ENCODE data around the gene CLN5.
A peak's percentile ranks its signal among the peaks of the same experiment; 100 is the strongest.

CLN5 gene

GRCh38 chr13:77016888-77017623 lies 25.2 kb downstream of the CLN5 start:
- Mint-ChIP-seq H3K36me3 (peaks cover 30% of the 10 kb centered on the region), H3K4me1 (peaks cover 13% of the 10 kb centered on the region)

GRCh38 chr13:77019756-77020155 lies 27.9 kb downstream of the CLN5 start:
- Mint-ChIP-seq H3K4me1 (peaks cover 25% of the 10 kb centered on the region), H3K27me3 (no peaks in the 10 kb centered on the region), H3K9me3 (no peaks in the 10 kb centered on the region), H3K36me3 (peaks cover 22% of the 10 kb centered on the region), H3K27ac (no peak overlapping the region), H3K4me3 (no peak overlapping the region)
- no peak for ATAC-seq (ENCODE audit: low read depth)
- no peak for DNase-seq (ENCODE audit: low spot score in 2 of 2)

More at GRCh38 chr13:77016888-77017623, 25.2 kb downstream of the CLN5 start:
- Mint-ChIP-seq H3K4me3 (no peak overlapping the region), H3K9me3 (no peaks in the 10 kb centered on the region), H3K27ac (peak overlapping the region; percentile 76), H3K27me3 (no peaks in the 10 kb centered on the region)
- no peak for DNase-seq (ENCODE audit: low spot score in 2 of 2)
- ATAC-seq (ENCODE audit: low read depth) = no peak

- Mint-ChIP-seq H3K27me3 (no peaks in the 10 kb centered on the region), H3K4me3 (no peak overlapping the region), H3K4me1 (peaks cover 32% of the 10 kb centered on the region), H3K27ac (peak overlapping the region; percentile 21), H3K36me3 (peaks cover 13% of the 10 kb centered on the region), H3K9me3 (no peaks in the 10 kb centered on the region)
- DNase-seq (ENCODE audit: low spot score in 2 of 2) (no peak), ATAC-seq (ENCODE audit: low read depth) (no peak)
These were observed 30.5 kb downstream of the CLN5 start for GRCh38 chr13:77022341-77022740.

DNA sequence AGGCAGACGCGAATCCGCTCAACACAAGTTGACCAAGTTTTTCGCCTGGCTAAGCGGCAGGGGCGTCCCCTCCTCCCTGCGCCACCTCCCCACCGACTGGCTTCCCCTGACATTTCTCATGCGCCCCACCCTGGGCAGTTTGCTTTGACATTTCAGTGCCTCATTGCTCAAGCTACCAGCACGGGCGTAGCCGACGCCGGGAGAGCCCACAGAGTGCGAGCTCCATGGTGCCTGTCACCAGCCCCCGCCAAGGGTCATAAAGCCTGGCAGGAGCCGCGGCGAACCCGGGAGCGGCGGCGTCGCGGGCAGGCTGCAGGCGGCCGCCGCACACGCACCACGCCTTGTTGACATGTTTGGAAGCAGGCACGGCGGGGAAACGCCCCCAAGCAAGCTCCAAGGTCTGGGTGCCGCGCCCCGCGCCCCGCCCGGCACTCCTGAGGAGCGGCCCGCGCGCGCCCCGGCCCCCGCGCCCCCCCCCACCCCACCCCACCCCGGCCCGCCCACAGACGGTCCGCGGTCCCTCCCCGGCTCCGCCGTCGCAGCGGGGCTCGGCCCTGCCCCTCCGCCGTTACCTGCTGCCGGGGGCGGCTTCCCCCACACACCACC lies 34.5 kb downstream of the CLN5 start:
- peak; percentile 65 to 68 for DNase-seq (ENCODE audit: low spot score in 2 of 2)
- ATAC-seq (ENCODE audit: low read depth) = peak; percentile 62
- H3K36me3 Mint-ChIP-seq = peaks cover 7% of the 10 kb centered on the region
- H3K27me3 Mint-ChIP-seq = no peaks in the 10 kb centered on the region
- H3K4me1 Mint-ChIP-seq = peaks cover 35% of the 10 kb centered on the region
- H3K4me3 Mint-ChIP-seq = peak overlapping the region; percentile 97
- peak overlapping the region; percentile 92 for H3K27ac Mint-ChIP-seq
- no peaks in the 10 kb centered on the region for H3K9me3 Mint-ChIP-seq

DNA sequence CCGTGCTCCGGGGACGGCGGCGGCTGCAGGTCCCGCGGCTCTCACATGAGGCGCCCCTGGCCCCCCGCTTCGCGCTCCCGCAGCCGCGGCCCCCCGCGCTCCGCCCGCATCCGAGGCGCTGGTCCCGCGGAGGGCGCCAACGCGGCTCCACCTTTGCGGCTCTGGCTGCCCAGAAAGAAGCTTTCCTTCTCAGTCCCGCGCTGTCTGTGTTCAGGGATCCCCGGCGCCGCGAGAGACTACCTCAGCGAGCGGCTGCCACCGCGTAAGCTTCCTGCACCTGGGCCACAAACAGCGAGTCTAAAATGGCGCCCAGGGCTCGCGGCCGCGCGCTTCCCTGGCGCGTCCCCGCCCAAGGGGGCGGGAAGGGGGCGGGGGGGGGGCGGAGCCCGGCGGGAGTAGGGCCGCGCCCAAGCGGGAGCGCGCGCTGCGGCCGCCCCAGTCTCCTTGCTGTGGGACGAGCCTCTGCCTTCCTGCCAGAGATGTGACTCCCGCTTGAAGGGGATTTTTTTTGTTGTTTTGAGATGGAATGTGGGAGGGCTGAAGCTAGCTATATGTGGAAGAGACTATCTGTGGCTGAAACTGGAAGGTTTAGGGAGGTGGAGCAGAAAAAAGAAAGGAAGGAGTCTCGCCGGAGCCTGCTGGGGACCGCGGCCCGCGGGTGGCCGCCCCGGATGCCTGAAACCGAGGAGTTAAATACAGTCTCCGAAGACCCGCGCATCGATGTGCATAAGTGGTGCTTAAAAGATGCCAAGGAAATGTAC lies 35.2 kb downstream of the CLN5 start, which contains the start of gene FBXL3:
Gene FBXL3 (minus strand): TSS at position 299 of the 761 bp plus-strand sequence. CDS start 5,299 bp downstream, outside the sequence.
- peak; percentile 75 to 82 for DNase-seq (ENCODE audit: low spot score in 2 of 2)
- Mint-ChIP-seq H3K9me3 (no peaks in the 10 kb centered on the region), H3K4me1 (peaks cover 35% of the 10 kb centered on the region), H3K27me3 (no peaks in the 10 kb centered on the region), H3K36me3 (peaks cover 7% of the 10 kb centered on the region), H3K4me3 (peak within 1 kb of the TSS; percentile 97), H3K27ac (peak within 1 kb of the TSS; percentile 92)
- ATAC-seq (ENCODE audit: low read depth) = peak; percentile 70

DNA sequence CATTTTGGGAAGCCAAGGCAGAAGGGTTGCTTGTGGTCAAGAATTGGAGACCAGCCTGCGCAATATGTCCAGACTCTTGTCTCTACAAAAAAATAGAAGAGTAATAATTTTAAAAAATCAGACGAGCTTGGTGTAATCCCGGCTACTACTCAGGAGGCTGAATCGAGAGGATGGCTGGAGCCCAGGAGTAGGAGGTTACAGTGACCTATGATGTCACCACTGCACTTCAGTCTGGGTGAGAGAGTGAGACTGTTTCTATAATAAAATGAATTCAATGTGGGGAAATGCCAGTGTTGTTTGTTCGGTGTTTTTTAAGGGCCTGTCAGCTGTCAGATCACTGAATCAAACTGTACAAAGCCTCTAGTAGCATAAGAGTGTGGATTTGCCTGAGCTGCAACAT lies 36.3 kb downstream of the CLN5 start:
- no peaks in the 10 kb centered on the region for H3K9me3 Mint-ChIP-seq
- H3K4me1 Mint-ChIP-seq = peaks cover 24% of the 10 kb centered on the region
- H3K27ac Mint-ChIP-seq = no peak overlapping the region
- DNase-seq (ENCODE audit: low spot score in 2 of 2) (no peak), ATAC-seq (ENCODE audit: low read depth) (no peak)
- H3K27me3 Mint-ChIP-seq = no peaks in the 10 kb centered on the region
- peaks cover 2% of the 10 kb centered on the region for H3K36me3 Mint-ChIP-seq
- H3K4me3 Mint-ChIP-seq = peak overlapping the region; percentile 96

DNA sequence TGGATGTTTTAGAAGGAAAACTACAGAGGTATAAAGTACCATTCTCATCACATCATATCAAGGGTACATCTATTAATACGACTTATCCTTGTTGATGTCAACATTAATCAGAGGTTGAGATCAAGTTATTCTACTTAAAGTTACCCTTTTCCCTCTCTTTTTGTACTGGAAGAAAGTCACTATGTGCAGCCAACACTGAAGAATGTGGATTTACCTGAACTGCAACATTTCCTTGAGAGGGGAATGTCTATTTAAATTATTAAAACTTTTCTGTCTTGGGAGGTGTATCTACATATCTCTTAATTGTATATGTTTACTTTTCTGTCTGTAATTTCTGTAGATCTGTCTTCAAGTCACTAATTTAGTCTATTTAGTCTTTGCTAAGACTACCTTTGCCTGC lies 37.6 kb downstream of the CLN5 start:
- Mint-ChIP-seq H3K9me3 (no peaks in the 10 kb centered on the region), H3K4me1 (peaks cover 17% of the 10 kb centered on the region), H3K27ac (no peak overlapping the region), H3K4me3 (no peak overlapping the region), H3K36me3 (peaks cover 2% of the 10 kb centered on the region), H3K27me3 (no peaks in the 10 kb centered on the region)
- DNase-seq (ENCODE audit: low spot score in 2 of 2) = no peak
- ATAC-seq (ENCODE audit: low read depth) = no peak

DNA sequence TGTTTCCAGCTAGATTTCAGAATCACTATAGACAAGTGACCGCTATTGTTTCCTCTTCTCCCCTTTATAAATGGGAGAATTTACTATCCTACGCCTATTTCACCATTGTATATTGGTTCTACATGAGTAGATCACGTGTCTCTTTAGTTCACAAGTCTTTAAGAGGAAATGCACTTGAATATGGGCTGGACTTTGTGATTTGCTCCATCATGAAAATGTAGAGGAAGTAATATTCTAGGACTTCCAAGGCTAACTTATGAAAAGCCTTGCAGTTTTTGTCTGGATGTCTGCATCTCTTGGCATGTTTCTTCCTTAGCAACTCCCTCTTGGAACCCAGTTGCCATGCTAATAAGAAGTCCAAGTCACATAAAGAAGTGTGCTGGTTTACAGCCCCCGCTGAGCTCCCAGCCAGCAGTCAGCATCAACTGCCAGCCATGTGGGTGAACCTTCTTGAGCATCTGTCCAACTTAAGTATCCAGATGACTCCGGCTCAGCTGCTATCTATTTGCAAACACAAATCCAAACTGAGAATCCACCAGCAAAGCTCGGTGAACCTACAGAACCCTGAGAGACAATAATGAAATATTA lies 39.9 kb downstream of the CLN5 start:
- Mint-ChIP-seq H3K27ac (no peak overlapping the region), H3K36me3 (peaks cover 2% of the 10 kb centered on the region), H3K4me3 (no peak overlapping the region), H3K9me3 (no peaks in the 10 kb centered on the region), H3K4me1 (peaks cover 10% of the 10 kb centered on the region), H3K27me3 (no peaks in the 10 kb centered on the region)
- DNase-seq (ENCODE audit: low spot score in 2 of 2) (no peak), ATAC-seq (ENCODE audit: low read depth) (no peak)

DNA sequence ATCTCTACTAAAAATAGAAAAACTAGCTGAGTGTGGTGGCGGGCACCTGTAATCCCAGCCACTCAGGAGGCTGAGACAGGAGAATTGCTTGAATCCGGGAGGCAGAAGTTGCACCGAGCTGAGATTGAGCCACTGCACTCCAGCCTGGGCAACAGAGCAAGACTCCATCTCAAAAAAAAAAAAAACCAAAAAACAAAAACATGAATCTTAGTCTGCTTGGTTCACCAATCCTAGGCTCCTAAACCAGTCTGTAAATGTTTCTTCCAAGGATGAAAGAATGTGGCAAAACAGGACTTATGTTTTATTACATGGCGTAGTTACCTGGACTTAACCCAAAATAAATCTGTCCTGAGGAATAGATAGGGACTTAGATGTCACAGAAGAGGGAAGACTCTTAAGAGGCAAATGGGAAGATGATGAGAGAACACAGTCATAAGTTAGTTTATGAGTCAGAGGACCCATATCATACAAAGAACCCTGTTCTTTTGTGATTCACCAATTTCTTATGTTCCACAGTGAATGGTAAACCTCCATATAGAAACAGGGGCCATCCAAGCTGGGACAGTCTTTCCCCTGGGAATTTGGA lies 41.9 kb downstream of the CLN5 start:
- ATAC-seq (ENCODE audit: low read depth) (no peak), DNase-seq (ENCODE audit: low spot score in 2 of 2) (no peak)
- Mint-ChIP-seq H3K27ac (no peak overlapping the region), H3K36me3 (peaks cover 2% of the 10 kb centered on the region), H3K27me3 (no peaks in the 10 kb centered on the region), H3K4me1 (no peaks in the 10 kb centered on the region), H3K4me3 (no peak overlapping the region), H3K9me3 (no peaks in the 10 kb centered on the region)

- no peaks in the 10 kb centered on the region for H3K27me3 Mint-ChIP-seq
- no peaks in the 10 kb centered on the region for H3K4me1 Mint-ChIP-seq
- H3K9me3 Mint-ChIP-seq = no peaks in the 10 kb centered on the region
- peaks cover 2% of the 10 kb centered on the region for H3K36me3 Mint-ChIP-seq
- DNase-seq (ENCODE audit: low spot score in 2 of 2) = no peak
- no peak overlapping the region for H3K4me3 Mint-ChIP-seq
- no peak overlapping the region for H3K27ac Mint-ChIP-seq
- no peak for ATAC-seq (ENCODE audit: low read depth)
These were observed 43.0 kb downstream of the CLN5 start for GRCh38 chr13:77034881-77035280.

DNA sequence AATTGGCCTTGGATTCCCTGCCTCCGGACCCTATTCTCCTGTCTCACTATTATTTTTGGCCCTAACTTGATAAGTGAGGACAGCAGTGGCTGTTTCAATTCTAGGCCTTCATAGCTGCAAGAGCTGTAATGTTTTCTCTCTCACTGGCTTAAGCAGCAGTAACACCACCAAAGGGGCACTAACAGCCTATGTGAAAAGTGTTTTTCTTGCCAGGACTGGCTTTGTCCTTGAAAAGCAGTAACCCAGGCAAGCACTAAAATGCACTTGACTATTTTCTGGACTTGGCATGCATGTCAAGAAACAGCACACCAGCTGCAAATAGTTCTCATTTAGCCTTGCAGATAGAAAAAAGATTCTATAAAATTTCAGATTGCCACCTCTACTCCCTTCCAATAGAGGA lies 44.4 kb downstream of the CLN5 start:
- Mint-ChIP-seq H3K9me3 (no peaks in the 10 kb centered on the region), H3K4me3 (no peak overlapping the region), H3K27ac (no peak overlapping the region), H3K27me3 (no peaks in the 10 kb centered on the region), H3K36me3 (peaks cover 2% of the 10 kb centered on the region), H3K4me1 (no peaks in the 10 kb centered on the region)
- ATAC-seq (ENCODE audit: low read depth) = no peak
- no peak for DNase-seq (ENCODE audit: low spot score in 2 of 2)

- Mint-ChIP-seq H3K27ac (no peak overlapping the region), H3K9me3 (no peaks in the 10 kb centered on the region), H3K27me3 (no peaks in the 10 kb centered on the region), H3K4me3 (no peak overlapping the region), H3K36me3 (peaks cover 2% of the 10 kb centered on the region), H3K4me1 (peaks cover 2% of the 10 kb centered on the region)
- ATAC-seq (ENCODE audit: low read depth) (no peak), DNase-seq (ENCODE audit: low spot score in 2 of 2) (no peak)
These were observed 47.1 kb downstream of the CLN5 start for GRCh38 chr13:77038907-77039480.

DNA sequence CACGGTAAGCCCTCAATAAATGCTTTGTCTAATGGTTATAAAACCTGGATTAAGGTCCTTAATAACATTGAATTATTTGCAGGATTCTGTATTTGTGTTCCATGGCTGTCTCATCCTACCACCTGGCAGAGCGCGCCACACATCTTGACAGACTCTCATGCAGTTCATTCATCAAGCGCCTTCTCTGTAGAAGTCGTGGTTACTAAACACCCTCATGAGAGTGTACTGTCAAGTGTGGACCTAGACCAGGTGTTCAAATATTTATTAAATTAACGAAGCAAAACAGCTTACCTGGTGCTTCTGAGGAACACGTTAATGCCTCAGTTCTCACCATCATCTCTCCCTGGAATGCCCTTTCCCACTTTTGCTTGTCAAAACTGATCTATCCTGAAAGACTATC lies 48.2 kb downstream of the CLN5 start:
- no peak overlapping the region for H3K4me3 Mint-ChIP-seq
- H3K27ac Mint-ChIP-seq = no peak overlapping the region
- peaks cover 2% of the 10 kb centered on the region for H3K36me3 Mint-ChIP-seq
- ATAC-seq (ENCODE audit: low read depth) (no peak), DNase-seq (ENCODE audit: low spot score in 2 of 2) (no peak)
- peaks cover 2% of the 10 kb centered on the region for H3K4me1 Mint-ChIP-seq
- no peaks in the 10 kb centered on the region for H3K9me3 Mint-ChIP-seq
- H3K27me3 Mint-ChIP-seq = no peaks in the 10 kb centered on the region

Measured in memory B cell (primary cell).